GM12875 (cell line): ENCODE results near the gene CCR5.

Source experiments
- H3K4me3 ChIP-seq: one replicate; pipeline ENCODE4 v1.5.1; 2011; ENCODE audit warnings: low read depth, low read length, control low read depth
- TF ChIP-seq, protein P1 (sequence below): IDR thresholded peaks from 2 replicates; pipeline ENCODE4 v1.5.1; 2011; ENCODE audit warnings: low read depth, mild to moderate bottlenecking, control low read depth, inconsistent platforms, low read length, moderate library complexity, borderline replicate concordance; ENCODE audit not compliant: insufficient read depth

The CCR5 gene

GRCh38 chr3:46410669-46411068 is 39.9 kb downstream of the CCR5 start:
- TF ChIP-seq, protein P1, sequence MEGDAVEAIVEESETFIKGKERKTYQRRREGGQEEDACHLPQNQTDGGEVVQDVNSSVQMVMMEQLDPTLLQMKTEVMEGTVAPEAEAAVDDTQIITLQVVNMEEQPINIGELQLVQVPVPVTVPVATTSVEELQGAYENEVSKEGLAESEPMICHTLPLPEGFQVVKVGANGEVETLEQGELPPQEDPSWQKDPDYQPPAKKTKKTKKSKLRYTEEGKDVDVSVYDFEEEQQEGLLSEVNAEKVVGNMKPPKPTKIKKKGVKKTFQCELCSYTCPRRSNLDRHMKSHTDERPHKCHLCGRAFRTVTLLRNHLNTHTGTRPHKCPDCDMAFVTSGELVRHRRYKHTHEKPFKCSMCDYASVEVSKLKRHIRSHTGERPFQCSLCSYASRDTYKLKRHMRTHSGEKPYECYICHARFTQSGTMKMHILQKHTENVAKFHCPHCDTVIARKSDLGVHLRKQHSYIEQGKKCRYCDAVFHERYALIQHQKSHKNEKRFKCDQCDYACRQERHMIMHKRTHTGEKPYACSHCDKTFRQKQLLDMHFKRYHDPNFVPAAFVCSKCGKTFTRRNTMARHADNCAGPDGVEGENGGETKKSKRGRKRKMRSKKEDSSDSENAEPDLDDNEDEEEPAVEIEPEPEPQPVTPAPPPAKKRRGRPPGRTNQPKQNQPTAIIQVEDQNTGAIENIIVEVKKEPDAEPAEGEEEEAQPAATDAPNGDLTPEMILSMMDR = no peak
- H3K4me3 ChIP-seq = no peak overlapping the region

GRCh38 chr3:46411271-46411670 is 40.5 kb downstream of the CCR5 start:
- H3K4me3 ChIP-seq = no peak overlapping the region
- TF ChIP-seq, protein P1 = no peak

GRCh38 chr3:46412786-46413298 is 42.1 kb downstream of the CCR5 start:
- TF ChIP-seq, protein P1 = no peak
- no peak overlapping the region for H3K4me3 ChIP-seq

DNA sequence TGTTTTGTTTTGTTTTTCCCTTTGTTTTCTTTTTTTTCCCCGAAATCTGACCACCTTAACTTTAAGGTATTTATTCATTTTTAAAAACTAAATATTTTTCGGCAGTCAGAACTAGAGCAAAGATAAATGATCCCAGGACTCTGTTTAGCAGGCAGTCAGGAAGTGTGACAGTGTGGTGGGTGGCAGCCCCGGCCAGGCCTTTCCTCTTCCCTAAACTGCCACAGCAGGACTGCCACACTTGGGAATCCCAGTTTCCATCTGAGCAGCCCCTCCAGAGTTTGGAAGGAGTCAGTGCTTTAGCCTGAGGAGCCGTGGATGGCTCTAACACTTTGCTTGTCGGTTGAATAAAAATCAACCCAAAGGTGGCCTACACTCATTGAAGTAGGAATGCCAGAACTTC is 43.2 kb downstream of the CCR5 start:
- TF ChIP-seq, protein P1 = no peak
- no peak overlapping the region for H3K4me3 ChIP-seq

DNA sequence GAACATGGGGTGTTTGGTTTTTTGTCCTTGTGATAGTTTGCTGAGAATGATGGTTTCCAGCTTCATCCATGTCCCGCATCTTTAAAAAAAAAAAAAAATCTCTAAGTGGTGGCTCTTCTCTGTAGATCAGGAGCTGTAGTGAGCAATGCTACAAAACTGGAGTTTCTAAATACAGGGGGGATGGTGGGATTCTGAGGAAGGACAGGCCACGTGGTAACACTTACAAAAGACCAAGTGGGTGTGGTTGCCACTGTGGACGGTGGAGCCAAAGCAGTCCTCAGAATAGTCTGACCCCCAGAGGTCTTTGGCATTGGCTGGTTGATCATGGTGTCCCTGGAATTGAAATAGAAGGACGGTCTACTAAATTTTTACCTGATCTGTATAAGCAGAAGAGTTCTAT is 44.0 kb downstream of the CCR5 start:
- no peak overlapping the region for H3K4me3 ChIP-seq
- TF ChIP-seq, protein P1 = no peak

- TF ChIP-seq, protein P1 = no peak
- no peak overlapping the region for H3K4me3 ChIP-seq
Observed at GRCh38 chr3:46416125-46416810, 45.5 kb downstream of the CCR5 start.

GRCh38 chr3:46416811-46417510 is 46.2 kb downstream of the CCR5 start:
- TF ChIP-seq, protein P1 = no peak

More at GRCh38 chr3:46416811-46417510, 46.2 kb downstream of the CCR5 start:
- H3K4me3 ChIP-seq = no peak overlapping the region
